Right lobe of liver (tissue), 4 donors: ENCODE results near the gene RNU5B-1.

Experiments used
- CTCF ChIP-seq, 4 donors: fragments of 200-600 bp in 3 of 4; fragments of 450-650 bp in 1 of 4; IDR thresholded peaks; one replicate each; pipeline versions ENCODE4 v1.5.1 to v1.8.0; 2016 to 2022; ENCODE audit warnings: antibody characterized with exemption in 4 of 4, mild to moderate bottlenecking in 2 of 4
- POLR2A ChIP-seq: fragments of 450-650 bp; IDR thresholded peaks from one replicate; pipeline ENCODE4 v1.6.1; 2017; ENCODE audit warnings: antibody characterized with exemption, mild to moderate bottlenecking
- donor health status: DM: no; HTN: no; CAD: no.
- donor health status: DM: no; HTN: no; CAD: no.
- donor health status: DM: no; HTN: yes; CAD: no.

GRCh38 chr15:65329288-65329983, 25.0 kb downstream of the RNU5B-1 start:
- no peak for TF ChIP-seq CTCF (IDR thresholded peaks at IDR 0.05)
- no peak for TF ChIP-seq POLR2A
